Daoy (cell line): ENCODE results near the gene DCAF12. TPM values are rescaled to one million over a fixed set of nuclear protein-coding genes. Genes with fewer than 3 reads are reported as not detected.
"Not testable (repeated sequence)": the region's sequence is repeated elsewhere in the genome, so short reads cannot be mapped to it uniquely, and the experiment has no call there.

Source experiments
- DNase-seq: peaks from one replicate; pipeline ENCODE4 v3.0.0-alpha.2; 2015; ENCODE audit warnings: low read depth
- total RNA-seq: library from RNA; depleted of rRNA; stranded (reverse); fragments of >200 nt; shearing (Covaris generic); gene quantifications from 2 replicates; pipeline ENCODE4 v1.2.3, GENCODE V29; 2014; rRNA removed

The DCAF12 gene
- 22.5 and 29.1 TPM in 2 replicates for total RNA-seq

GRCh38 chr9:34126207-34127034 is at the start of gene DCAF12:
TSS of gene DCAF12 (minus strand) at chr9:34126698. CDS start at chr9:34126431, 267 bp downstream.
- peak; percentile 98 for DNase-seq

- no peak for DNase-seq
Measured at GRCh38 chr9:34176089-34176488, 49.6 kb upstream of the DCAF12 start.

DNA sequence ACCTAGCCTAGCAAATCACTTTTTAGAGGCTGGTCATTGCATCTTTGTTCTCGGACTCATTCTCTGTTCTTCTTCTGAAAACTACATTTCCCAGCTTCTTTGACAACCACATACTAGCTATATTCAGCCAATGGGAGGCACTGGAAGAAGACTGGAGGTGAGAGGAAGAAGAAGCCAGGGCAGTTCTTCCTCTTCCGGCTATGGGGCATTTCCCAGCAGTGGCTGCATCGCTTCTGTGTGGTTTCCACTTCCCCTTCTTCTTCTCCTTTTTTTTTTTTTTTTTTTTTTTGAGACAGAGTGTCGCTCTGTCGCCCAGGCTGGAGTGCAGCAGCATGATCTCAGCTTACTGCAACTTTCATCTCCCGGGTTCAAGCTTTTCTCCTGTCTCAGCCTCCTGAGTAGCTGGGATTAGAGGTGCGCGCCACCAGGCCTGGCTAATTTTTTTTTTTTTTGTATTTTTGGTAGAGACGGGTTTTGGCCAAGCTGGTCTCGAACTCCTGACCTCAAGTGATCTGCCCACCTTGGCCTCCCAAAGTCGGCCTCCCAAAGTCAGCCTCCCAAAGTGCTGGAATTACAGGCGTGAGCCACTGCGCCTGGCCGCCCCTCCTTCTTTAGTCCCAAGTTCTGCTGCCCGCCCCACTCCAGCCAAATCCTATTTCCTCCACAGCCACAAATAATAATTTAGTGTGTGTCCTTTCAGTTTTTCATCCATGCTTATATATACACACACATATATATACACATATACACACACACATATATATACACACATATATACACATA is 45.4 kb upstream of the DCAF12 start:
- no peak for DNase-seq

DNA sequence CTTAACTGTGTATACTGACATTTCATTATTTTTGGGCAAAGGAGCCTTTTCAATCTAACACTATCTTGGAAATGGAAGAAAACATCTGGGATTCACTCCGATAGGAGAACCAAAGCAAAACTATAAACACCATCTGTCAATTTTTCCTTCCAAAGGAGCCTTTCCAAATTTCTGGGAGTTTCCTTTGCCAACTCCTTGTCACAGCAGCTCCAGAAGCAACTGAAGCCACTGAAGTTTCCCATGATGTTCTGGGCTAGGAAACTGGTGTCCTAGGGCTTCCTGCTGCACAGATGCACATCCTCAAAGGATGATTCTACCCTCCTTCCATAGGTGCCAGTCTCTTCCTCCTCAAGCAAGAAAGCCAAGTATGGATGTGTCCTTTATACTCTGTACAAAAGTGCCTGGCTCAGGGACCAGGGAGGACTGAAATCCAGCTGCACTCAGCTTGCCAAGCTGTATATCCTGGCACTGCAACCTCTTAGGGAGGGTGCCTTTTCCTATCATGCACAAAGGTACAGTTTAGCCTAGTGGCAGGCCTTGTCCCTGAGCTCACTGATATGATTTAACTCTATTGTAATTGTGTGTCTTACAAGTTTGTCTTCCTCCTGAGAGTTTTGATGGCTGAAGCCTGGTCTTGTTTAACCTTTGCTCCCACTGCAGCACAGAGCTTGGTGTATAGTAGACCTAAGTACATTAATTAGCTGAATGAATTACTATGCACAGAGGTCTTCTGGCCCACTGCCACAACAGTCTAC is 43.9 kb upstream of the DCAF12 start:
- no peak for DNase-seq

GRCh38 chr9:34169125-34169524 is 42.6 kb upstream of the DCAF12 start:
- no peak for DNase-seq

DNA sequence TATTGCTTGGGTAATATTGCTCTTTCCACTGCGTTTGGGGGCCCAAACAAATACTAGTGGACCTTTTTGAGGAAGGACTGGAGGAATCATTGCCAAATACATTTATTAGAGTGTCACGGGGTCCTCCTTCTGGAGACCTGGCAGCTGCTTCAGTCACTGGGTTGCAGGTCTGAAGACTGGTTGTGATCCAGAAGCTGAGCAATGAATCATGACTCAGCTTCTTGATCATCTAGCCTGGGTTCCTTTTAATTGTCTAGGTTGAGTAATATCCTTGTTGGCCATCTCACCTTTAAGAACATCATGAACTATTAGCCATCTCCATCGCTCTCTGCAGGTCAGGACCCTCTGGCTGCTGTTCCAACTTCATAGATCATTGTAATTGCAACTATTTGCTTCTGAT is 36.9 kb upstream of the DCAF12 start:
- DNase-seq = no peak

- peak; percentile 88 for DNase-seq
Measured at GRCh38 chr9:34158362-34158869, 31.9 kb upstream of the DCAF12 start.

DNA sequence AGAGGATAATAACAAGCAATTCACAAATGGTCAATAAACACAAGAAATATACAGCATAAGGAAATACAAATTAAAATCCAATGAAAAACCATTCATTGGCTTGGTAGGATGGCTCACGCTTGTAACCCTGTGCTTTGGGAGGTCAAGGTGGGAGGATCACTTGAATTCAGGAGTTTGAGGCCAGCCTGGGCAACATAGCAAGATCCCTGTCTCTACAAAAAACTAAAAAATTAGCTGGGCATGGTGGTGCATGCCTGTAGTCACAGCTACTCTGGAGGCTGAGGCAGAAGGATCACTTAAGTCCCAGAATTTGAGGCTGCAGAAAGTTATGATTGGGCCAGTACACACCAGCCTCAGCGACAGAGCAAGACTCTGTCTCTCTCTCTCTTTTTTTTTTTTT is 31.4 kb upstream of the DCAF12 start:
- no peak for DNase-seq

DNA sequence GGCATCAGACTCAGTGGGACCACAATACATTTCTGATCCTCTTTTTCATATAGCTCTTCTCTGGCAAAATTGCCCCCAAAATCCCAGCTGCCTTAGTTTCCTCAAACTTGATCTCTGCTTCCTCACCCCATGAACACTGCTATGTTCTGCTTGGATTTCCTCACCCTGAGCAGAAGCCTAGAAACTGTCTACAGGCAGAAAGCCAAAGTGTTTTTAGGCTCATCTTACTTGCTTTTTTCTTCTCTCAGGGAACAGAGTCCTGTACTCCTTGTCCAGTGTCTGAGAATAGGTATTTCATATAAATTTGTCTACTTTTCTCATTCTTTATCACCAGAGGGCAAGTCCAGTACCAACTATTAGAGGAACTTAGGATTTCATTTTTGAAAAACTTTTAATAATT is 30.8 kb upstream of the DCAF12 start:
- DNase-seq = no peak

DNA sequence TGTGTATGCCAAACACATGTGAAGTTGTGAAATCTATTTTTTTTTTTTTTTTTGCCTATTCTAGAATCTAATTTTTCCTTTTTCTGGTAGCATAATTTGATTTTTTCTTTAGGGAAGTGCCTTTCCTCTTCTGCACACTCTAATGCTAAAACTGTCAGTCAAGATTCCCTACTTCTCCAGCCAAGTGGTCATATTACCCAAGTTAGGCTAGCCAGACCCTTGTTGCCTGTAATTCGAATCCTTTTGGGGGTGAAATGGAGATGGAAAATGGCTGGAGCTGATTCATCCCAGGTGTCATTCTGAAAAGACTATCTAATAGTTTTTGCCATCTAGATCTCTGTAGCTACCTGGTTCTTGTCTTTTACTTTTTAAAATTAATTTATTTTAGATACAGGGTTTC is 27.6 kb upstream of the DCAF12 start:
- DNase-seq = no peak

DNA sequence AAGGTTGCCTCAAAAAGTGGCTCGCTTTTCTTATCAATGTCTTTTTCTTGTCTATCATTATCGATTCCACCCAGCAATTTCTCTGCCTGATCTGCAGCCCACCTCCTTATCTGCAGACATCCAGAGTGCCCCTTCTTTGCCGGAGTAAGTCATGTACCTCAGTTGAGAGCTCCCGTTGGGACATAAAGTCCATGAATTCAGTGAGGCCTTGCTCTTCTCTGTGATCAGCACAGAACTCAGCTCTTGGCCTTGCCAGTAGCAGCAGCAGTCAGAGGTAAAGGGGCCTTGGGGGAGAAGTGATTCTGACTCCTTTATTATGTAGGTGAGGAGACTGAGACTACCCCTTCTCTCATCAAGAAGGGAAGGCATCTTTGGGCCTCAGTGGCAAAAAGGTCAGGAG is 24.9 kb upstream of the DCAF12 start:
- no peak for DNase-seq

DNA sequence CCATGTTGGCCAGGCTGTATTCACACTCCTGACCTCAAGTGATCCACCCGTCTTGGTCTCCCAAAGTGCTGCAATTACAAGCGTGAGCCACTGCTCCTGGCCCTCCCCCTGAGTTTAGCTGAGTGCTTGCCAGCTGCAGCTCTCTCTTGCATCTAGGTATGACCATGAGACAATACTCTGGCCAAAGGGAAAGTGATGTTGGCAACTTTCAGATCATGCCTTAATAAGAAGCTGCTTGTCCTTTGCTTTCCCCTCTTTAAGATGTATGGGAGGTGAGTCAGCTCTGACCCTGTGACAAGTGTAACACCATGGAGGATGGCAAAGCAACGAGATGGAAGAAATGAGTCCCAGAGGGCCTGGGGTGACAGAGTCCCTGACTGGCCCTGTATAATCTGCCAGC is 18.7 kb upstream of the DCAF12 start:
- peak; percentile 20 for DNase-seq

DNA sequence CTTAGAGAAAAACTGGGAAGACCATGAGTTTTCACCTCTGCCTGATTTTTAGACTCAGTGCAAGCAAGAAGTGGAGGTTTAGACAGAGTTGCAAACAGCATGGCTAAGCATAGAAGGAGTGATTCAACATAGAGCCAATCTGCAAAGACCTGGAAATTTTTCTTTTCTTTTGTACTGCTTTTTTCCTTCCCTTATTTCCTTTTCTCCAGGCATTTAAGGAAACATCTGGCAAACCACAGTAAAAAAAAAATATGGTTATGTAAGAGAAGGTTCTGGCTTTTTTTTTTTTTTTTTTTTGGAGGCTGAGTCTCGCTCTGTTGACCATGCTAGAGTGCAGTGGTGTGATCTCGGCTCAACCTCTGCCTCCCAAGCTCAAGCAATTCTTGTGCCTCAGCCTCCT is 16.6 kb upstream of the DCAF12 start:
- no peak for DNase-seq

DNA sequence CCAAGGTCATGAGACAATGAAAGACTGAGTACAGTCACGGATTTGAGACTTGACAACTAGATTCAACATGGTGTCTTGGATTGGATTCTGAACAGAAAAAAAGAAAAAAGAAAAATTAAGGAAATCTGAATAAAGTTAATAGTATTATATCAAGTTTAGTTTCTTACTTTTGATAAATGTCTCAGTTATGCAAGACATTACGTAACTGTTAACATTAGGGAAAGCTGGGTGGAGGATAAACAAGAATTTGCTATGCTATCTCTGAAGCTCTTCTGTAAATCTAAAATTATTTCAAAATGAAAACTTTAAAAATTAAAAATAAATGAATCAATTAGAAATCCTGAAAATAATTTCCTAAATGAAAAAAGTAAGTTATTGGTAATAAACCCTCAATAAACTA is 14.4 kb upstream of the DCAF12 start:
- no peak for DNase-seq

GRCh38 chr9:34139477-34140146 is 13.1 kb upstream of the DCAF12 start:
- peak; percentile 90 for DNase-seq

- DNase-seq = not testable (repeated sequence)
Measured at GRCh38 chr9:34138644-34139043, 12.1 kb upstream of the DCAF12 start.

GRCh38 chr9:34134521-34134920 is 8.0 kb upstream of the DCAF12 start:
- no peak for DNase-seq

DNA sequence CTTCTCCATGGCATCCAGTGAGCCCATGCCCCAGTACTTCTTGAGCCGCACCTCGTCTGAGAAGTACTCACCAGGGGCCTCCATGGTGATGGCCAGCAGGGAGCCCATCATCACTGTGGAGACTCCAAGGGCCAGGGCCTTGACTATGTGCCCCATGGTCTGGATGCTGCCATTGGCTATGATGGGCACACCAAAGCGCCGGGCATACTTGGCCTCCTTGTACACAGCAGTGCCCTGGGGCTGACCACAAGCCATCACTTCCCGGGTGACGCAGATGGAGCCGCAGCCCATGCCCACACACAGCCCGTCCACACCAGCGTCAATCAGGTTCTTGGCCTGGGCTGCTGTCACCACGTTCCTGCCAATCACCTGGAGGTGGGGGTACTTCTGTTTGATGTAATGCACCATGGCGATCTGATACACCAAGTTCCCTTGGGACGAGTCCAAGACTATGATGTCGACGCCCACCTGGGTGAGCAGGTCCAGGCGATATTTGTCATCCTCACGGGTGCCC is 7.0 kb upstream of the DCAF12 start:
- DNase-seq = no peak

GRCh38 chr9:34131571-34131970 is 5.1 kb upstream of the DCAF12 start:
- DNase-seq = no peak

DNA sequence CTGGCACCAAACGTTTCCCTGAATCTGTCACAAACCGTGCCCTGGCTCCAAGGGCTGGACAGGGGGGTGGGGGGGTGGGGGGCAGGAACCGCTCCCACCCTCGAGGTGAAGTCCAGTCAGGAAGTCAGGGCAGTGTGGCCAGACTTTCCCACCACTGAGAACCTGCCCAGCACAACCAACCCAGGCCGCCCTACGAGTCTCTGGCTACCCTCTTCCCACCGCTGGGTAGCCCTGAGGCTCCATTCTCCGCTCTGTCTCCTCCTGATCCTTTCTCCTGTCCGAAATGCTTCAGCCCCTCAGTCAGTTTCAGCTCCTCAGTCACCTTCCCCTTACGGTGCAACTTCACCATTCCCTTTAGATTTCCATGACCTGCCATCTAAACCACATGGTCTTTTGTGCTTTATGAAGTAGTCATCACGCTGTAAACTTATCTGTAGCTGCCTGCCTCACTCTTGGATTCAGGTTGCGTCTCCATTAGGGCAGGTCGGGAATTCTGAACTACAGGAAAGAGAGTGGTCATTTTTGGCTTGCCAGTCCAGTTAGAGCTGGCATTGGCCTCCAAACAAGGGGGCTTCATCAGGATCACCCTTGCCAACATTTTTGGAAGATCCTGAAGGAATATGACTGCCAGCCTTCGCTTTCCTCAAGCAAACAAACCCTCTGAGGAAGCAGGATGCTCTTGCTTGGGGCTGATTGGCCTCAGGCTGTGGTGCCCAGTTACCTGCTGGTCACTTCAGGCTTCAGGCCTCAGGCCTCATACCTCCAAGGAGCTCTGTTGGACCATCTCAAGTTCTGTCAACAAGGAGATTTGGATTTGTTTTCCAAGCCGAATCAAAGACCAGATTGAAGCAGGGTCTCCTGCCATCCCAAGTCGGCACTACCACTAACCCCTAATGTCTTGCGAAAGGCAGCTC is 794 bp upstream of the DCAF12 start:
- DNase-seq = no peak
